HEK293 (cell line): ENCODE data around the gene P2RX2.

Experiments used
- EGR2 ChIP-seq: fragments of 450-650 bp; formaldehyde crosslinking; IDR thresholded peaks from 2 replicates; pipeline ENCODE4 v1.5.1; 2016; ENCODE audit warnings: low read depth, missing biosample characterization, missing genetic modification characterization
- GLIS1 ChIP-seq: fragments of 450-650 bp; formaldehyde crosslinking; IDR thresholded peaks from 2 replicates; pipeline ENCODE4 v1.5.1; 2016; ENCODE audit warnings: missing biosample characterization, missing genetic modification characterization
- IKZF3 ChIP-seq: fragments of 450-650 bp; IDR thresholded peaks from 2 replicates; pipeline ENCODE4 v1.5.0; 2018; ENCODE audit warnings: missing biosample characterization, mild to moderate bottlenecking, missing genetic modification characterization, moderate library complexity
- OSR2 ChIP-seq: fragments of 450-650 bp; formaldehyde crosslinking; IDR thresholded peaks from 2 replicates; pipeline ENCODE4 v1.5.1; 2016; ENCODE audit warnings: missing biosample characterization, missing genetic modification characterization
- WT1 ChIP-seq: fragments of 450-650 bp; formaldehyde crosslinking; IDR thresholded peaks from 2 replicates; pipeline ENCODE4 v1.5.1; 2016; ENCODE audit warnings: missing biosample characterization, missing genetic modification characterization
- YY1 ChIP-seq: fragments of 450-650 bp; formaldehyde crosslinking; IDR thresholded peaks from 2 replicates; pipeline ENCODE4 v1.5.1; 2018; ENCODE audit warnings: missing biosample characterization, missing genetic modification characterization
- ZBTB44 ChIP-seq: fragments of 450-650 bp; IDR thresholded peaks from 2 replicates; pipeline ENCODE4 v1.5.1; 2018; ENCODE audit warnings: missing biosample characterization, mild to moderate bottlenecking, missing genetic modification characterization
- ZNF157 ChIP-seq: fragments of 450-650 bp; formaldehyde crosslinking; IDR thresholded peaks from 2 replicates; pipeline ENCODE4 v1.5.1; 2016; ENCODE audit warnings: missing biosample characterization, missing genetic modification characterization
- ZNF248 ChIP-seq: fragments of 450-650 bp; formaldehyde crosslinking; IDR thresholded peaks from 2 replicates; pipeline ENCODE4 v1.5.1; 2017; ENCODE audit warnings: missing biosample characterization, missing genetic modification characterization
- ZNF292 ChIP-seq: fragments of 450-650 bp; formaldehyde crosslinking; IDR thresholded peaks from 2 replicates; pipeline ENCODE4 v1.5.1; 2016; ENCODE audit warnings: low read depth, missing biosample characterization, missing genetic modification characterization, borderline replicate concordance
- ZNF324 ChIP-seq: fragments of 450-650 bp; formaldehyde crosslinking; IDR thresholded peaks from 2 replicates; pipeline ENCODE4 v1.5.1; 2016; ENCODE audit warnings: missing biosample characterization, missing genetic modification characterization
- ZNF341 ChIP-seq: fragments of 450-650 bp; formaldehyde crosslinking; IDR thresholded peaks from 2 replicates; pipeline ENCODE4; 2016; ENCODE audit warnings: low read depth, missing biosample characterization, missing genetic modification characterization
- ZNF529 ChIP-seq: fragments of 450-650 bp; formaldehyde crosslinking; IDR thresholded peaks from 2 replicates; pipeline ENCODE4 v1.5.1; 2017; ENCODE audit warnings: missing genetic modification characterization, missing biosample characterization; ENCODE audit not compliant: insufficient replicate concordance
- ZNF548 ChIP-seq: fragments of 450-650 bp; formaldehyde crosslinking; IDR thresholded peaks from 2 replicates; pipeline ENCODE4 v1.5.1; 2016; ENCODE audit warnings: missing biosample characterization, missing genetic modification characterization
- ZNF639 ChIP-seq: fragments of 450-650 bp; formaldehyde crosslinking; IDR thresholded peaks from 2 replicates; pipeline ENCODE4 v1.5.1; 2016; ENCODE audit warnings: missing biosample characterization, missing genetic modification characterization
- ZNF660 ChIP-seq: fragments of 450-650 bp; IDR thresholded peaks from 2 replicates; pipeline ENCODE4 v1.5.1; 2018; ENCODE audit warnings: missing biosample characterization, mild to moderate bottlenecking, missing genetic modification characterization
- ZNF776 ChIP-seq: fragments of 450-650 bp; formaldehyde crosslinking; IDR thresholded peaks from 2 replicates; pipeline ENCODE4 v1.5.0; 2017; ENCODE audit warnings: missing biosample characterization, missing genetic modification characterization, borderline replicate concordance
- ZNF791 ChIP-seq: fragments of 450-650 bp; formaldehyde crosslinking; IDR thresholded peaks from 2 replicates; pipeline ENCODE4 v1.5.1; 2016; ENCODE audit warnings: missing biosample characterization, missing genetic modification characterization
- ZNF830 ChIP-seq: fragments of 450-650 bp; IDR thresholded peaks from 2 replicates; pipeline ENCODE4 v1.5.0; 2018; ENCODE audit warnings: missing biosample characterization, missing genetic modification characterization, low read depth, mild to moderate bottlenecking, moderate library complexity
- ZSCAN5A ChIP-seq: fragments of 450-650 bp; formaldehyde crosslinking; IDR thresholded peaks from 2 replicates; pipeline ENCODE4 v1.5.1; 2016; ENCODE audit warnings: missing biosample characterization, missing genetic modification characterization
- TF ChIP-seq, protein P1 (sequence below): fragments of 450-650 bp; formaldehyde crosslinking; IDR thresholded peaks from 2 replicates; pipeline ENCODE4 v1.5.1; 2017; ENCODE audit warnings: missing biosample characterization, missing genetic modification characterization
- TF ChIP-seq, protein P2 (sequence below): fragments of 450-650 bp; formaldehyde crosslinking; IDR thresholded peaks from 2 replicates; pipeline ENCODE4 v1.5.1; 2016; ENCODE audit warnings: missing biosample characterization, missing genetic modification characterization
- TF ChIP-seq, protein P3 (sequence below): fragments of 450-650 bp; formaldehyde crosslinking; IDR thresholded peaks from 2 replicates; pipeline ENCODE4 v1.5.1; 2016; ENCODE audit warnings: missing biosample characterization, missing genetic modification characterization
- TF ChIP-seq, protein P4 (sequence below): fragments of 450-650 bp; formaldehyde crosslinking; IDR thresholded peaks from 2 replicates; pipeline ENCODE4 v1.5.1; 2016; ENCODE audit warnings: missing biosample characterization, missing genetic modification characterization
- TF ChIP-seq, protein P5 (sequence below): fragments of 450-650 bp; formaldehyde crosslinking; IDR thresholded peaks from 2 replicates; pipeline ENCODE4 v1.5.1; 2016; ENCODE audit warnings: missing biosample characterization, missing genetic modification characterization, low read depth

P2RX2 gene

GRCh38 chr12:132622437-132623071 lies 4.0 kb downstream of the P2RX2 start (continued):
- TF ChIP-seq ZNF529 (tag by site-specific recombination), result no peak
- TF ChIP-seq, protein P1, sequence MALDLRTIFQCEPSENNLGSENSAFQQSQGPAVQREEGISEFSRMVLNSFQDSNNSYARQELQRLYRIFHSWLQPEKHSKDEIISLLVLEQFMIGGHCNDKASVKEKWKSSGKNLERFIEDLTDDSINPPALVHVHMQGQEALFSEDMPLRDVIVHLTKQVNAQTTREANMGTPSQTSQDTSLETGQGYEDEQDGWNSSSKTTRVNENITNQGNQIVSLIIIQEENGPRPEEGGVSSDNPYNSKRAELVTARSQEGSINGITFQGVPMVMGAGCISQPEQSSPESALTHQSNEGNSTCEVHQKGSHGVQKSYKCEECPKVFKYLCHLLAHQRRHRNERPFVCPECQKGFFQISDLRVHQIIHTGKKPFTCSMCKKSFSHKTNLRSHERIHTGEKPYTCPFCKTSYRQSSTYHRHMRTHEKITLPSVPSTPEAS (tag by site-specific recombination), result no peak
- TF ChIP-seq ZNF639 (tag by site-specific recombination), result 0 out of 2 replicates have a peak, but pooled peaks have one; percentile 20
- TF ChIP-seq ZNF292, result no peak
- no peak for TF ChIP-seq ZNF830 (tag by site-specific recombination)
- TF ChIP-seq, protein P2, sequence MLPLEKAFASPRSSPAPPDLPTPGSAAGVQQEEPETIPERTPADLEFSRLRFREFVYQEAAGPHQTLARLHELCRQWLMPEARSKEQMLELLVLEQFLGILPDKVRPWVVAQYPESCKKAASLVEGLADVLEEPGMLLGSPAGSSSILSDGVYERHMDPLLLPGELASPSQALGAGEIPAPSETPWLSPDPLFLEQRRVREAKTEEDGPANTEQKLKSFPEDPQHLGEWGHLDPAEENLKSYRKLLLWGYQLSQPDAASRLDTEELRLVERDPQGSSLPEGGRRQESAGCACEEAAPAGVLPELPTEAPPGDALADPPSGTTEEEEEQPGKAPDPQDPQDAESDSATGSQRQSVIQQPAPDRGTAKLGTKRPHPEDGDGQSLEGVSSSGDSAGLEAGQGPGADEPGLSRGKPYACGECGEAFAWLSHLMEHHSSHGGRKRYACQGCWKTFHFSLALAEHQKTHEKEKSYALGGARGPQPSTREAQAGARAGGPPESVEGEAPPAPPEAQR (tag by site-specific recombination), result no peak
- no peak for TF ChIP-seq ZBTB44
- TF ChIP-seq ZNF548 (tag by site-specific recombination), result no peak
- no peak for TF ChIP-seq ZSCAN5A (tag by site-specific recombination)
- no peak for TF ChIP-seq ZNF248 (tag by site-specific recombination)
- TF ChIP-seq, protein P3, sequence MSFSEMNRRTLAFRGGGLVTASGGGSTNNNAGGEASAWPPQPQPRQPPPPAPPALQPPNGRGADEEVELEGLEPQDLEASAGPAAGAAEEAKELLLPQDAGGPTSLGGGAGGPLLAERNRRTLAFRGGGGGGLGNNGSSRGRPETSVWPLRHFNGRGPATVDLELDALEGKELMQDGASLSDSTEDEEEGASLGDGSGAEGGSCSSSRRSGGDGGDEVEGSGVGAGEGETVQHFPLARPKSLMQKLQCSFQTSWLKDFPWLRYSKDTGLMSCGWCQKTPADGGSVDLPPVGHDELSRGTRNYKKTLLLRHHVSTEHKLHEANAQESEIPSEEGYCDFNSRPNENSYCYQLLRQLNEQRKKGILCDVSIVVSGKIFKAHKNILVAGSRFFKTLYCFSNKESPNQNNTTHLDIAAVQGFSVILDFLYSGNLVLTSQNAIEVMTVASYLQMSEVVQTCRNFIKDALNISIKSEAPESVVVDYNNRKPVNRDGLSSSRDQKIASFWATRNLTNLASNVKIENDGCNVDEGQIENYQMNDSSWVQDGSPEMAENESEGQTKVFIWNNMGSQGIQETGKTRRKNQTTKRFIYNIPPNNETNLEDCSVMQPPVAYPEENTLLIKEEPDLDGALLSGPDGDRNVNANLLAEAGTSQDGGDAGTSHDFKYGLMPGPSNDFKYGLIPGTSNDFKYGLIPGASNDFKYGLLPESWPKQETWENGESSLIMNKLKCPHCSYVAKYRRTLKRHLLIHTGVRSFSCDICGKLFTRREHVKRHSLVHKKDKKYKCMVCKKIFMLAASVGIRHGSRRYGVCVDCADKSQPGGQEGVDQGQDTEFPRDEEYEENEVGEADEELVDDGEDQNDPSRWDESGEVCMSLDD (tag by site-specific recombination), result 0 out of 2 replicates have a peak, but pooled peaks have one; percentile 20
- TF ChIP-seq, protein P4, sequence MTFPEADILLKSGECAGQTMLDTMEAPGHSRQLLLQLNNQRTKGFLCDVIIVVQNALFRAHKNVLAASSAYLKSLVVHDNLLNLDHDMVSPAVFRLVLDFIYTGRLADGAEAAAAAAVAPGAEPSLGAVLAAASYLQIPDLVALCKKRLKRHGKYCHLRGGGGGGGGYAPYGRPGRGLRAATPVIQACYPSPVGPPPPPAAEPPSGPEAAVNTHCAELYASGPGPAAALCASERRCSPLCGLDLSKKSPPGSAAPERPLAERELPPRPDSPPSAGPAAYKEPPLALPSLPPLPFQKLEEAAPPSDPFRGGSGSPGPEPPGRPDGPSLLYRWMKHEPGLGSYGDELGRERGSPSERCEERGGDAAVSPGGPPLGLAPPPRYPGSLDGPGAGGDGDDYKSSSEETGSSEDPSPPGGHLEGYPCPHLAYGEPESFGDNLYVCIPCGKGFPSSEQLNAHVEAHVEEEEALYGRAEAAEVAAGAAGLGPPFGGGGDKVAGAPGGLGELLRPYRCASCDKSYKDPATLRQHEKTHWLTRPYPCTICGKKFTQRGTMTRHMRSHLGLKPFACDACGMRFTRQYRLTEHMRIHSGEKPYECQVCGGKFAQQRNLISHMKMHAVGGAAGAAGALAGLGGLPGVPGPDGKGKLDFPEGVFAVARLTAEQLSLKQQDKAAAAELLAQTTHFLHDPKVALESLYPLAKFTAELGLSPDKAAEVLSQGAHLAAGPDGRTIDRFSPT, result peak; percentile 49; the same call in 1 of the 2 replicates
- peak; percentile 42 for TF ChIP-seq GLIS1 (tag by site-specific recombination)
- TF ChIP-seq OSR2 (tag by site-specific recombination), result peak; percentile 75
- peak; percentile 81 for TF ChIP-seq ZNF341 (tag by site-specific recombination)
- TF ChIP-seq EGR2, result peak; percentile 18; the same call in 1 of the 2 replicates
- TF ChIP-seq ZNF157, result no peak
- no peak for TF ChIP-seq ZNF324
- TF ChIP-seq, protein P5, sequence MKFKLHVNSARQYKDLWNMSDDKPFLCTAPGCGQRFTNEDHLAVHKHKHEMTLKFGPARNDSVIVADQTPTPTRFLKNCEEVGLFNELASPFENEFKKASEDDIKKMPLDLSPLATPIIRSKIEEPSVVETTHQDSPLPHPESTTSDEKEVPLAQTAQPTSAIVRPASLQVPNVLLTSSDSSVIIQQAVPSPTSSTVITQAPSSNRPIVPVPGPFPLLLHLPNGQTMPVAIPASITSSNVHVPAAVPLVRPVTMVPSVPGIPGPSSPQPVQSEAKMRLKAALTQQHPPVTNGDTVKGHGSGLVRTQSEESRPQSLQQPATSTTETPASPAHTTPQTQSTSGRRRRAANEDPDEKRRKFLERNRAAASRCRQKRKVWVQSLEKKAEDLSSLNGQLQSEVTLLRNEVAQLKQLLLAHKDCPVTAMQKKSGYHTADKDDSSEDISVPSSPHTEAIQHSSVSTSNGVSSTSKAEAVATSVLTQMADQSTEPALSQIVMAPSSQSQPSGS, result 0 out of 2 replicates have a peak, but pooled peaks have one; percentile 49
- 0 out of 2 replicates have a peak, but pooled peaks have one; percentile 59 for TF ChIP-seq WT1
- TF ChIP-seq IKZF3, result peak; percentile 51; the same call in 1 of the 2 replicates
- no peak for TF ChIP-seq ZNF660 (tag by site-specific recombination)
- no peak for TF ChIP-seq ZNF791
- TF ChIP-seq YY1, result no peak
- no peak for TF ChIP-seq ZNF776 (tag by site-specific recombination)
